HUES6 (cell line): Measurements from ENCODE around the gene S100A6.

Experiments used
- H3K27ac ChIP-seq: 2 replicates; pipeline ENCODE4 v1.7.0; 2013; ENCODE audit warnings: low read depth, mild to moderate bottlenecking, low read length, inconsistent platforms
- H3K27me3 ChIP-seq: 2 replicates; pipeline ENCODE4 v1.6.1; 2013; ENCODE audit warnings: low read length; ENCODE audit not compliant: control insufficient read depth, insufficient read depth
- H3K36me3 ChIP-seq: 2 replicates; pipeline ENCODE4 v1.6.1; 2013; ENCODE audit warnings: low read length; ENCODE audit not compliant: control insufficient read depth, insufficient read depth
- H3K4me1 ChIP-seq: 2 replicates; pipeline ENCODE4 v1.6.1; 2013; ENCODE audit warnings: low read length; ENCODE audit not compliant: control insufficient read depth, insufficient read depth
- H3K4me3 ChIP-seq: 2 replicates; pipeline ENCODE4 v1.5.1; 2013; ENCODE audit warnings: low read depth, low read length
- H3K9ac ChIP-seq: one replicate; pipeline ENCODE4 v1.6.1; 2013; ENCODE audit warnings: mild to moderate bottlenecking, low read length
- H3K9me3 ChIP-seq: 2 replicates; pipeline ENCODE4 v1.6.1; 2013; ENCODE audit warnings: low read depth, low read length; ENCODE audit not compliant: control insufficient read depth, insufficient read depth

The S100A6 gene

DNA sequence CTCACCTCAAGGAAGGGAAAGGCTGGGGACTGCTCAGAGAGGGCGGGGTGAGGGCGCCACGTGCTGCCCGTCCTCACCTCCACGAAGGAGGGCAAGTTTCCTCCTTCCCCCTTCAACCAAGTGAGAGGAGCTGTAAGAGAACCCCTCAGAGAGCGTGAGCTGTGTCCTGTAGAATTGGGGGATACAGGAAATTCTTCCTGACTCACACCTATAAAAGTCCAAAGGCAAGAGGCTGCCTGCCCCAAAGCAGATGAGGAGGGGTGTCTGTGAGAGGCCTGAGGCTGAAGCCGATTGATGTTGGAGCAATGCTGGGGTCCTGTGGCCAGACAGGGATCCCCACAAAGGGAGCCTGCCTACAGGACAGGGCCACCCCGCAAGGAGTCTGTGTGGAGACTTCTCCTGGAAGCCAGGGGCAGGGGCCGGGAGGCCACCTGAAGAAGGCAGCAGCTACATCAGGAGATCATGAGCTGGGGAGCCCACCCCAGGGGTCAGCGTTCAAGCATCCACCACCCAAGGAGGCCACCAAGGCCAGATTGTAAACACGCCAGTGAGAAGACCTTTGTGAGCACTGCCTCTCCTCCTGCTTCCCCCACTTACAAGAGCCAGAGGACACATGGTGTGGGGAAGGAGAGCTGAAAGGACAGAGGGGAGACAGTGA lies 27.7 kb downstream of the S100A6 start:
- Histone ChIP-seq H3K27ac (no peak overlapping the region), H3K9ac (no peak overlapping the region), H3K36me3 (no peaks in the 10 kb centered on the region), H3K4me1 (peaks cover 7% of the 10 kb centered on the region; the same call in 1 of the 2 replicates), H3K9me3 (no peaks in the 10 kb centered on the region), H3K27me3 (peaks cover 12% of the 10 kb centered on the region), H3K4me3 (no peak overlapping the region)

GRCh38 chr1:153506831-153507413 lies 28.9 kb downstream of the S100A6 start:
- H3K36me3 ChIP-seq = no peaks in the 10 kb centered on the region
- H3K9ac ChIP-seq = no peak overlapping the region
- peaks cover 2% of the 10 kb centered on the region; the same call in 1 of the 2 replicates for H3K27me3 ChIP-seq
- H3K9me3 ChIP-seq = no peaks in the 10 kb centered on the region
- no peak overlapping the region for H3K27ac ChIP-seq
- peaks cover 7% of the 10 kb centered on the region; the same call in 1 of the 2 replicates for H3K4me1 ChIP-seq
- H3K4me3 ChIP-seq = no peak overlapping the region

DNA sequence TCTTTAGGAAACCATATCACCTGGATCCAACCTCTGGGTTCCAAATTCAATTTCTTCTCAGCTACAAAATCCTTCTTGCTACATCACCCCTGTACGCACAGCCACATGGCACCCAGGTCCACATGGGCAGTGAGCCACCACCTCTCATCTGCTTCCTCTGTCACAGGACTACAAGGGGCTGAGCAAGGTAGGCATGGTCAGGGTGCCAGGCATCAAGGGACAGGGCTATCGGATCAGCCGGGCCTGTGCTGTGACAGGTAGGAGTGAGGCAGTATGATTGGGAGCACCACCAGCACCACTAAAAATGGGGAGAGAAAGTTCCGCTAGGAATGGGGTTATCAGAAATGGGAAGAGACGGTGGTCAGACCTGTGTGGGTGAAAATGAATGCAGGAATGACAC lies 29.4 kb downstream of the S100A6 start:
- Histone ChIP-seq H3K9ac (no peak overlapping the region), H3K36me3 (no peaks in the 10 kb centered on the region), H3K4me1 (peaks cover 7% of the 10 kb centered on the region; the same call in 1 of the 2 replicates), H3K27me3 (no peaks in the 10 kb centered on the region; the same call in 1 of the 2 replicates), H3K9me3 (no peaks in the 10 kb centered on the region), H3K27ac (no peak overlapping the region), H3K4me3 (no peak overlapping the region)

DNA sequence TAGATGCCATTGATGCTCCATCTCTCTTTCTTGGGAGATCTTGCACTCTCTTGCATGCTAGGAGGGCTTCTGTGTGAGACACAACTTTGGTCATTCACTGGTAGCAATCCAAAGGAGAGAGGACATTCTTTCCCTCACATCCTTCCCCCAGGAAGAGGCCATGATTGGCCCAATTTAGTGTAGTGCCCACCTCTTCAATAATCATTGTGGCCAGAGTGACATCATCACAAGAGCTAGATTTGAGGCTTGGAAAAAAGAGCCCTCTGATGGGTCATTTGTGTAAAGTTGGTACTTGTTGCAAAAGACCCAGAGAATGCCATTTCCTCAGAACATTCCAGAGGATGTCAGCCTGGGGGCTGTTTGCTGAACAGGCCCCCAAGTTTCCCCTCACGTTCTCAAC lies 30.2 kb downstream of the S100A6 start:
- no peak overlapping the region for H3K9ac ChIP-seq
- H3K4me1 ChIP-seq = peaks cover 7% of the 10 kb centered on the region; the same call in 1 of the 2 replicates
- H3K9me3 ChIP-seq = no peaks in the 10 kb centered on the region
- no peaks in the 10 kb centered on the region for H3K36me3 ChIP-seq
- no peak overlapping the region for H3K27ac ChIP-seq
- H3K4me3 ChIP-seq = no peak overlapping the region
- H3K27me3 ChIP-seq = no peaks in the 10 kb centered on the region; the same call in 1 of the 2 replicates

- Histone ChIP-seq H3K36me3 (no peaks in the 10 kb centered on the region), H3K4me1 (peaks cover 7% of the 10 kb centered on the region; the same call in 1 of the 2 replicates), H3K4me3 (no peak overlapping the region)
Observed at GRCh38 chr1:153503766-153504165, 32.0 kb downstream of the S100A6 start.

DNA sequence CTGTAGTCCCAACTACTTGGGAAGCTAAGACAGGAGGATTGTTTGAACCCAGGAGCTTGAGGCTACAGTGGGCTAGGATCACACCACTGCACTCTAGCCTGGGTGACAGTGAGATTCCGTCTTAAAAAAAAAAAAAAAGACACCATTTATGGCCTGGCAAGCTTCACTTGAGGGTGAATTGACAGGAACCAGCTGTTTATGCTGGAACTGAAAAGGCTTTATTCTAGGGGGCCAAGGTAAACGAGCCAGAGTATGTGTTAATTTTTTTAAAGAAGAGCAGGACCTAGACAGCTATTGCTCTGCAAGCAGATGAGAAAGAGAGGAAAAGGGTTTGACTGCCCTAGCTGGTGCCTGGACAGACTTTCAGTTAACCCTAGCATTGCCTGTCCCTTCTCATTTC lies 37.0 kb downstream of the S100A6 start:
- Histone ChIP-seq H3K4me1 (peaks cover 5% of the 10 kb centered on the region; the same call in 1 of the 2 replicates), H3K36me3 (no peaks in the 10 kb centered on the region), H3K9me3 (no peaks in the 10 kb centered on the region), H3K27ac (no peak overlapping the region), H3K4me3 (no peak overlapping the region), H3K27me3 (no peaks in the 10 kb centered on the region), H3K9ac (no peak overlapping the region)

More at GRCh38 chr1:153503766-153504165, 32.0 kb downstream of the S100A6 start:
- Histone ChIP-seq H3K9ac (no peak overlapping the region), H3K27ac (no peak overlapping the region), H3K27me3 (no peaks in the 10 kb centered on the region; the same call in 1 of the 2 replicates), H3K9me3 (no peaks in the 10 kb centered on the region)

GRCh38 chr1:153495536-153495935 lies 40.3 kb downstream of the S100A6 start:
- no peak overlapping the region for H3K9ac ChIP-seq
- H3K27me3 ChIP-seq = no peaks in the 10 kb centered on the region
- no peak overlapping the region for H3K4me3 ChIP-seq
- H3K27ac ChIP-seq = no peak overlapping the region
- peaks cover 5% of the 10 kb centered on the region; the same call in 1 of the 2 replicates for H3K4me1 ChIP-seq
- no peaks in the 10 kb centered on the region for H3K36me3 ChIP-seq
- no peaks in the 10 kb centered on the region for H3K9me3 ChIP-seq

GRCh38 chr1:153494976-153495535 lies 40.7 kb downstream of the S100A6 start:
- Histone ChIP-seq H3K27me3 (no peaks in the 10 kb centered on the region), H3K4me3 (no peak overlapping the region), H3K36me3 (no peaks in the 10 kb centered on the region), H3K9ac (no peak overlapping the region), H3K9me3 (no peaks in the 10 kb centered on the region), H3K27ac (no peak overlapping the region), H3K4me1 (peaks cover 7% of the 10 kb centered on the region; the same call in 1 of the 2 replicates)

- H3K9ac ChIP-seq = no peak overlapping the region
- no peaks in the 10 kb centered on the region for H3K27me3 ChIP-seq
- H3K4me3 ChIP-seq = no peak overlapping the region
- no peaks in the 10 kb centered on the region for H3K36me3 ChIP-seq
- no peaks in the 10 kb centered on the region for H3K9me3 ChIP-seq
- H3K27ac ChIP-seq = no peak overlapping the region
- H3K4me1 ChIP-seq = peaks cover 7% of the 10 kb centered on the region; the same call in 1 of the 2 replicates
Observed at GRCh38 chr1:153493343-153493960, 42.3 kb downstream of the S100A6 start.

DNA sequence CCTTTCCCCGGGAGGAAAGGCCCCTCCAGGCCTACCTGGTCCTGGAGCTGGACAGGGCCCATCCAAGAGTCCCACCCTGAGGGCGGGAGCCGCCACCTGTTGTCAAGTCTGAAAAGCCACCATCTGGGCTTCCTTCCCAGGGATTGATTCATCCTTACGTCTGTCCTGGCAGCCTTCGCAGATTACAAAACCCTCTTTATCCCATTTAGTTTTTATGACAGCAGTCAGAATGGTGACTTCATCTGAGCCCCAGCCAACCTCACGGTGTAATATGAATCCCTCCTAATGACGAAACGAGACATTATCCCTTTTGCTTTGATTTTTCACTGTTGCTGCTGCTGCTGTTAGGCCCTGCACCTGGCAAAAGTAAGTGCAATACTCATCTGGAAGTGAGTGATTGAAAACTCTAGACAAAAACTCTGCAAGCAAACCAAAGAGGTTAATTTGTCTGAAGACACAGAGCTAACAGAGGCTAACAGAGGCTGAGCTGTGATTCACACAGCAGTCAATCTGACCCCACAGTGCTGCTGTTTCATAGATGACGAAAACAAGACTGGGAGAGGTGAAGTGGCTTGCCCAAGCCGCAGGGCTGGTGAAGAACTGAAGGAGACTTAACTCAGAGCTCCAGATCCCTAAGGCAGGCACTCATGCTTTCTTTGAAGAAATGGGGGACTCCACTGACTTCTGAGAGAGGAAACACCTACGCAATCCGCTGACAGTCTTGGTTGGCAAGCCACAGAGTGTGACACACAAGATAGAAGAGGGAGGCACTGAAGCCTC lies 45.3 kb downstream of the S100A6 start:
- Histone ChIP-seq H3K27me3 (no peaks in the 10 kb centered on the region), H3K9ac (no peak overlapping the region), H3K4me1 (peaks cover 7% of the 10 kb centered on the region; the same call in 1 of the 2 replicates), H3K9me3 (no peaks in the 10 kb centered on the region), H3K4me3 (no peak overlapping the region), H3K27ac (no peak overlapping the region), H3K36me3 (no peaks in the 10 kb centered on the region)
